HCT116 (cell line): ENCODE data around the gene LYST. TPM values are rescaled to one million over a fixed set of nuclear protein-coding genes. Genes with fewer than 3 reads are reported as not detected.

ENCODE experiments used
- ATAC-seq: fragments of 200-7000 bp; cut with Tn5 transposase; 2 replicates; pipeline ENCODE4 v1.9.1; 2020; ENCODE audit warnings: mild to moderate bottlenecking, moderate library complexity
- BruUV-seq: library from RNA; stranded (reverse); fragments of 400-500 nt; replicated peaks from 2 replicates; lab custom pipeline; 2021; lab: Mats Ljungman, UMichigan
- CTCF ChIA-PET: fragments of 300-600 bp; sonication (Branson Sonifier 250); formaldehyde crosslinking; loops from one replicate; lab custom pipeline; 2021; ENCODE audit warnings: antibody characterized with exemption; lab: Charles Lee
- POLR2A ChIA-PET: fragments of 300-600, 350-600 bp; sonication (Branson Sonifier 250); formaldehyde crosslinking; loops from one replicate; lab custom pipeline; 2021; ENCODE audit warnings: antibody characterized with exemption; lab: Charles Lee
- RAD21 ChIA-PET, 2 experiments: fragments of 300-600 bp; sonication (Branson Sonifier 250); formaldehyde crosslinking; loops; one replicate each; lab custom pipeline; 2023; ENCODE audit warnings: low total read pairs in 2 of 2; ENCODE audit not compliant: uncharacterized antibody in 2 of 2, unreplicated experiment in 2 of 2, low non-redundant PET in 1 of 2; lab: Charles Lee
- DNase-seq: peaks from one replicate; pipeline ENCODE4 v3.0.0-alpha.2; 2010; ENCODE audit warnings: low read depth, low spot score
- H2AFZ ChIP-seq: fragments of 200-600 bp; shearing (Covaris generic), sonication (generic); 2 replicates; pipeline ENCODE4 v1.6.1; 2017; ENCODE audit warnings: low read depth, mixed run types, mixed read lengths, antibody characterized with exemption, low read length; ENCODE audit not compliant: poor library complexity, severe bottlenecking
- H3K27ac ChIP-seq: 2 replicates; pipeline ENCODE4 v1.5.1; 2012; ENCODE audit warnings: low read depth, low read length
- H3K27me3 ChIP-seq: fragments of 200-600 bp; sonication (generic); 2 replicates; pipeline ENCODE4 v1.6.1; 2016; ENCODE audit warnings: mixed run types, low read length, mixed read lengths; ENCODE audit not compliant: insufficient read depth
- H3K36me3 ChIP-seq, 2 experiments: fragments of 200-500 bp in 1 of 2; fragments of 200-600 bp in 1 of 2; sonication (Bioruptor generic) in 1 of 2; sonication (generic) in 1 of 2; 2 replicates each; pipeline versions ENCODE4 v1.5.1 to v1.6.1; 2014 to 2016; ENCODE audit warnings: low read length in 2 of 2, inconsistent platforms in 1 of 2, mixed read lengths in 1 of 2, mixed run types in 1 of 2; ENCODE audit not compliant: insufficient read depth in 2 of 2, control insufficient read depth in 1 of 2
- H3K4me1 ChIP-seq, 2 experiments: fragments of 200-600 bp in 1 of 2; sonication (generic) in 1 of 2; 2 replicates each; pipeline versions ENCODE4 v1.5.1 to v1.6.1; 2012 to 2017; ENCODE audit warnings: low read length in 2 of 2, inconsistent platforms in 1 of 2, mild to moderate bottlenecking in 1 of 2, mixed read lengths in 1 of 2, mixed run types in 1 of 2, moderate library complexity in 1 of 2; ENCODE audit not compliant: insufficient read depth in 2 of 2, control insufficient read depth in 1 of 2
- H3K4me2 ChIP-seq: fragments of 200-600 bp; sonication (generic); 2 replicates; pipeline ENCODE4 v1.6.1; 2017; ENCODE audit warnings: mixed run types, low read length, mixed read lengths
- H3K4me3 ChIP-seq, 2 experiments: fragments of 200-600 bp in 1 of 2; sonication (generic) in 1 of 2; replicated peaks in 1 of 2; 2 replicates each; pipeline ENCODE4 v1.5.1; 2011 to 2016; ENCODE audit warnings: low read length in 2 of 2, control low read depth in 1 of 2, low read depth in 1 of 2, mild to moderate bottlenecking in 1 of 2, mixed read lengths in 1 of 2, mixed run types in 1 of 2
- H3K79me2 ChIP-seq: fragments of 200-600 bp; sonication (generic); 2 replicates; pipeline ENCODE4 v1.6.1; 2017; ENCODE audit warnings: mild to moderate bottlenecking, mixed run types, low read length, moderate library complexity, mixed read lengths; ENCODE audit not compliant: insufficient read depth
- H3K9ac ChIP-seq: fragments of 200-600 bp; sonication (generic); 2 replicates; pipeline ENCODE4 v1.6.1; 2016; ENCODE audit warnings: low read length, mixed read lengths
- H3K9me2 ChIP-seq: fragments of 200-600 bp; sonication (generic), shearing (Covaris generic); 2 replicates; pipeline ENCODE4 v1.6.1; 2017; ENCODE audit warnings: mixed run types, mild to moderate bottlenecking, moderate library complexity; ENCODE audit not compliant: insufficient read depth
- H3K9me3 ChIP-seq, 2 experiments: fragments of 200-500 bp in 1 of 2; fragments of 200-600 bp in 1 of 2; sonication (Bioruptor generic) in 1 of 2; sonication (generic) in 1 of 2; 2 replicates each; pipeline ENCODE4 v1.6.1; 2014 to 2017; ENCODE audit warnings: low read length in 2 of 2, mixed read lengths in 2 of 2, inconsistent platforms in 1 of 2, low read depth in 1 of 2, mild to moderate bottlenecking in 1 of 2, mixed run types in 1 of 2, moderate library complexity in 1 of 2; ENCODE audit not compliant: control insufficient read depth in 1 of 2, insufficient read depth in 1 of 2
- H4K20me1 ChIP-seq: fragments of 200-600 bp; sonication (generic), shearing (Covaris generic); 2 replicates; pipeline ENCODE4 v1.6.1; 2017; ENCODE audit warnings: mixed run types, mild to moderate bottlenecking, moderate library complexity; ENCODE audit not compliant: insufficient read depth
- CBX3 ChIP-seq: IDR thresholded peaks from 2 replicates; pipeline ENCODE4 v1.6.1; 2012; ENCODE audit warnings: low read depth
- SIN3A ChIP-seq: IDR thresholded peaks from 2 replicates; pipeline ENCODE4 v1.6.1; 2012; ENCODE audit warnings: low read depth
- intact Hi-C: fragments of 100-400 bp; cut with micrococcal nuclease; formaldehyde crosslinking; loops from 2 replicates; pipeline ENCODE4 v1.10.0; 2022
- microRNA counts: library from miRNA; unstranded; fragments of <30 nt; microRNA quantifications from one replicate; lab custom pipeline; 2015
- microRNA-seq: library from miRNA; unstranded; fragments of <30 nt; microRNA quantifications from one replicate; pipeline ENCODE4, GENCODE V29; 2016; ENCODE audit warnings: borderline number of aligned reads
- total RNA-seq: library from RNA; stranded (reverse); gene quantifications from one replicate; pipeline ENCODE4 v1.2.1, GENCODE V29; 2021; ENCODE audit not compliant: unreplicated experiment
- TF ChIP-seq, protein P1 (sequence below): IDR thresholded peaks from 2 replicates; pipeline ENCODE4 v1.6.1; 2012
- TF ChIP-seq, protein P2 (sequence below), 3 experiments: fragments of 200-600 bp in 1 of 3; sonication (generic) in 1 of 3; IDR thresholded peaks in 2 of 3; conservative IDR thresholded peaks in 1 of 3; 2 replicates each; pipeline ENCODE4 v1.5.1; 2012 to 2017; ENCODE audit warnings: low read depth in 2 of 3, low read length in 2 of 3, antibody characterized with exemption in 1 of 3, borderline replicate concordance in 1 of 3, control low read depth in 1 of 3, mild to moderate bottlenecking in 1 of 3, mixed read lengths in 1 of 3, mixed run types in 1 of 3, moderate library complexity in 1 of 3; ENCODE audit not compliant: insufficient read depth in 1 of 3

LYST gene
- total RNA-seq, 1 experiment from 2014 or later = 6.6 TPM

DNA sequence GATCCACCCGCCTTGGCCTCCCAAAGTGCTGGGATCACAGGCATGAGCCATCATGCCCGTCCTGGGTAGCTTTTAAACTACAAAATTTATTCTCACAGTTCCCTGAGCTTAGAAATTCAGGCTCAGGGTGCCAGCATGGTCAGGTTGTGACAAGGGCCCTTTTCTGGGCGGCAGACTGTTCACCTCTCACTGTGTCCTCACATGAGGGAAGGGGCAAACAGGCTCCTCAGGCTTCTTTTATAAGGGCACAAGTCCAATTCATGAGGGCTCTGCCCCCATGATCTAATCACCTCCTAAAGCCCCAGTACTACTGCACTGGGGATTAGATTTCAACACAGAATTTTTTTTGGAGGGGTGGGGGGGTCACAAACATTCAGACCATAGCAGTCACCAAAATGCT lies 253.9 kb downstream of the LYST start:
- H2AFZ ChIP-seq = no peak overlapping the region
- POLR2A ChIA-PET = no interaction called here
- no peak overlapping the region for H3K4me3 ChIP-seq
- RAD21 ChIA-PET = no interaction called here
- H3K27ac ChIP-seq = no peak overlapping the region
- peaks cover 0 to 3% of the 10 kb centered on the region in 2 experiments; a peak in 1 of 4 replicates for H3K4me1 ChIP-seq
- H3K9me2 ChIP-seq = no peaks in the 10 kb centered on the region
- BruUV-seq = no TSS peak
- no peaks in the 10 kb centered on the region for H3K9me3 ChIP-seq
- no peaks in the 10 kb centered on the region for H3K27me3 ChIP-seq
- CTCF ChIA-PET = interaction anchor here (3.6 kb wide), 1 partner anchor 12 kb away, joined by 21 read pairs; no protein-coding TSS in a partner anchor
- DNase-seq = no peak
- no peaks in the 10 kb centered on the region for H3K36me3 ChIP-seq
- no peaks in the 10 kb centered on the region for H3K79me2 ChIP-seq
- no peak for ATAC-seq
- H4K20me1 ChIP-seq = no peaks in the 10 kb centered on the region
- H3K4me2 ChIP-seq = no peak overlapping the region
- intact Hi-C loops = no loop called here
- H3K9ac ChIP-seq = no peak overlapping the region
- TF ChIP-seq, protein P1, sequence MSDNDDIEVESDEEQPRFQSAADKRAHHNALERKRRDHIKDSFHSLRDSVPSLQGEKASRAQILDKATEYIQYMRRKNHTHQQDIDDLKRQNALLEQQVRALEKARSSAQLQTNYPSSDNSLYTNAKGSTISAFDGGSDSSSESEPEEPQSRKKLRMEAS = no peak
- TF ChIP-seq CBX3 = no peak
- TF ChIP-seq, protein P2, sequence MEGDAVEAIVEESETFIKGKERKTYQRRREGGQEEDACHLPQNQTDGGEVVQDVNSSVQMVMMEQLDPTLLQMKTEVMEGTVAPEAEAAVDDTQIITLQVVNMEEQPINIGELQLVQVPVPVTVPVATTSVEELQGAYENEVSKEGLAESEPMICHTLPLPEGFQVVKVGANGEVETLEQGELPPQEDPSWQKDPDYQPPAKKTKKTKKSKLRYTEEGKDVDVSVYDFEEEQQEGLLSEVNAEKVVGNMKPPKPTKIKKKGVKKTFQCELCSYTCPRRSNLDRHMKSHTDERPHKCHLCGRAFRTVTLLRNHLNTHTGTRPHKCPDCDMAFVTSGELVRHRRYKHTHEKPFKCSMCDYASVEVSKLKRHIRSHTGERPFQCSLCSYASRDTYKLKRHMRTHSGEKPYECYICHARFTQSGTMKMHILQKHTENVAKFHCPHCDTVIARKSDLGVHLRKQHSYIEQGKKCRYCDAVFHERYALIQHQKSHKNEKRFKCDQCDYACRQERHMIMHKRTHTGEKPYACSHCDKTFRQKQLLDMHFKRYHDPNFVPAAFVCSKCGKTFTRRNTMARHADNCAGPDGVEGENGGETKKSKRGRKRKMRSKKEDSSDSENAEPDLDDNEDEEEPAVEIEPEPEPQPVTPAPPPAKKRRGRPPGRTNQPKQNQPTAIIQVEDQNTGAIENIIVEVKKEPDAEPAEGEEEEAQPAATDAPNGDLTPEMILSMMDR (IDR thresholded peaks at IDR 0.05 in 2 of 3, conservative IDR thresholded peaks at IDR 0.05 in 1 of 3; ENCODE audit: borderline replicate concordance in 1 of 3, insufficient read depth in 1 of 3, low read depth in 2 of 3, low read length in 2 of 3) = no peak
- TF ChIP-seq SIN3A = no peak

MicroRNA genes within 50 kb of the gene (microRNA counts, 767-probe panel; counts per million panel counts)
- microRNA hsa-miR-1537 (lab: Ali Mortazavi, UCI) = not detected

Small RNAs within 50 kb of the gene (microRNA-seq; reads per million reads assigned to microRNA genes)
- gene MIR1537 = 2.0 reads per million

Other genes starting within 250 kb of the LYST start
- gene GNG4, start 217.1 kb downstream of the LYST start, total RNA-seq = 10.6 TPM
- 0.32 TPM for gene NID1, start 198.2 kb upstream of the LYST start, total RNA-seq